HL-60 (cell line): ENCODE data around the gene FCN1.
A peak's percentile ranks its signal among the peaks of the same experiment; 100 is the strongest.

ENCODE experiments used
- DNase-seq, 2 experiments: peaks; one replicate each; pipeline ENCODE4 v3.0.0-alpha.2; 2010 to 2020; ENCODE audit warnings: low read depth in 1 of 2, low spot score in 1 of 2
- H3K27ac ChIP-seq: fragments of 250-450 bp; sonication (Bioruptor Pico); replicated peaks from 2 replicates; pipeline ENCODE4 v1.5.1; 2020; ENCODE audit warnings: mild to moderate bottlenecking, moderate library complexity
- H3K27me3 ChIP-seq: fragments of 250-450 bp; sonication (Bioruptor Pico); 2 replicates; pipeline ENCODE4 v1.5.1; 2021; ENCODE audit warnings: mild to moderate bottlenecking, moderate library complexity; ENCODE audit not compliant: insufficient read depth, poor library complexity, severe bottlenecking
- H3K4me3 ChIP-seq: replicated peaks from 2 replicates; pipeline ENCODE4 v1.5.1; 2011; ENCODE audit warnings: mild to moderate bottlenecking, control low read depth, low read length; ENCODE audit not compliant: insufficient read depth
- GABPA ChIP-seq: IDR thresholded peaks from 2 replicates; pipeline ENCODE4 v1.6.1; 2012; ENCODE audit warnings: low read depth
- POLR2AphosphoS5 ChIP-seq: IDR thresholded peaks from 2 replicates; pipeline ENCODE4 v1.6.1; 2012; ENCODE audit warnings: low read depth
- SPI1 ChIP-seq: IDR thresholded peaks from 2 replicates; pipeline ENCODE4 v1.6.1; 2012; ENCODE audit warnings: low read depth, mild to moderate bottlenecking, borderline replicate concordance
- TF ChIP-seq, protein P1 (sequence below): IDR thresholded peaks from 2 replicates; pipeline ENCODE4 v1.6.1; 2012; ENCODE audit warnings: low read depth; ENCODE audit not compliant: insufficient replicate concordance
- TF ChIP-seq, protein P2 (sequence below): IDR thresholded peaks from one replicate; pipeline ENCODE4 v1.5.1; 2011; ENCODE audit warnings: low read length, control low read depth, inconsistent platforms; ENCODE audit not compliant: insufficient read depth

FCN1 gene

DNA sequence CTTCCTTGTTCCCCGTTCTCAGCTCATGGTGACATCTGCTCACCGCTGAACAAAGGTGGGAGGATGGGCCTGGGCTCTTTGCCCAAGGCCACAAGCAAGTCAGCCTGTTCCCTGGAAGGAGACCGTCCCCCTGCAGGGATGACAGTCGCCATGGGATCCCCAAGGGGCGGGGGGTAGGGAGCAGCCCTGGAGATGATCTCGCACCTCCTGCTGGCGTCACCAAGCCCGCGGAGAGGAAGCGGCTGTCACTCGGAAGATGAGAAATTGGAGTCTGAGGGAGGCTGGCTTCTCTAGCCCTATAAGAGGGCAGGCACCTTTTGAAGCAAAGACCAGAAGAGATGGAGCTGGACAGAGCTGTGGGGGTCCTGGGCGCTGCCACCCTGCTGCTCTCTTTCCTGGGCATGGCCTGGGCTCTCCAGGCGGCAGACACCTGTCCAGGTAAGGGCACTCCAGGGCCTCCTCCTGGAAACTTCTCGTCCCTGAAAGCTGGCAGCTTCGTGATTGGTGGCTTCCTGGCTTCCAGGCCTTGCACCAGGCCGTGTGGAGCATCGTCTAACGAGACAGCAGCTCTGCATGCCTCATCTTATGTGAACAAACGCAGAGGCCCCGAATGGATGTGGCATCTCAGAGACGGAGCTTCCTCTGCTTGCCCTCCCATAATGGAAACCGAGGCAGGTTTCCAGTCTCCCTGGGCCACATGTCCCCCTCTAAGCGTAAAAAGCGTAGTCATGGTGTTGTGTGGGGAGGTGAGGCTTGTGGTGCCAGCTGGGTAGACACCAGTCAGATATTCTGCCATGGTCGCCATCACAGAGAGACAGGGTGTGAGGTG lies 37.0 kb downstream of the FCN1 start, which contains the start of gene FCN2:
Gene FCN2 (plus strand): TSS at position 327 of the 829 bp plus-strand sequence. CDS start 12 bp downstream, at position 339.
- Histone ChIP-seq H3K4me3 (no peak within 1 kb of the TSS), H3K27me3 (no peaks in the 10 kb centered on the region), H3K27ac (no peak within 1 kb of the TSS)
- TF ChIP-seq POLR2AphosphoS5 (no peak), SPI1 (no peak), GABPA (no peak)
- TF ChIP-seq, protein P1, sequence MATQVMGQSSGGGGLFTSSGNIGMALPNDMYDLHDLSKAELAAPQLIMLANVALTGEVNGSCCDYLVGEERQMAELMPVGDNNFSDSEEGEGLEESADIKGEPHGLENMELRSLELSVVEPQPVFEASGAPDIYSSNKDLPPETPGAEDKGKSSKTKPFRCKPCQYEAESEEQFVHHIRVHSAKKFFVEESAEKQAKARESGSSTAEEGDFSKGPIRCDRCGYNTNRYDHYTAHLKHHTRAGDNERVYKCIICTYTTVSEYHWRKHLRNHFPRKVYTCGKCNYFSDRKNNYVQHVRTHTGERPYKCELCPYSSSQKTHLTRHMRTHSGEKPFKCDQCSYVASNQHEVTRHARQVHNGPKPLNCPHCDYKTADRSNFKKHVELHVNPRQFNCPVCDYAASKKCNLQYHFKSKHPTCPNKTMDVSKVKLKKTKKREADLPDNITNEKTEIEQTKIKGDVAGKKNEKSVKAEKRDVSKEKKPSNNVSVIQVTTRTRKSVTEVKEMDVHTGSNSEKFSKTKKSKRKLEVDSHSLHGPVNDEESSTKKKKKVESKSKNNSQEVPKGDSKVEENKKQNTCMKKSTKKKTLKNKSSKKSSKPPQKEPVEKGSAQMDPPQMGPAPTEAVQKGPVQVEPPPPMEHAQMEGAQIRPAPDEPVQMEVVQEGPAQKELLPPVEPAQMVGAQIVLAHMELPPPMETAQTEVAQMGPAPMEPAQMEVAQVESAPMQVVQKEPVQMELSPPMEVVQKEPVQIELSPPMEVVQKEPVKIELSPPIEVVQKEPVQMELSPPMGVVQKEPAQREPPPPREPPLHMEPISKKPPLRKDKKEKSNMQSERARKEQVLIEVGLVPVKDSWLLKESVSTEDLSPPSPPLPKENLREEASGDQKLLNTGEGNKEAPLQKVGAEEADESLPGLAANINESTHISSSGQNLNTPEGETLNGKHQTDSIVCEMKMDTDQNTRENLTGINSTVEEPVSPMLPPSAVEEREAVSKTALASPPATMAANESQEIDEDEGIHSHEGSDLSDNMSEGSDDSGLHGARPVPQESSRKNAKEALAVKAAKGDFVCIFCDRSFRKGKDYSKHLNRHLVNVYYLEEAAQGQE = no peak
- TF ChIP-seq, protein P2, sequence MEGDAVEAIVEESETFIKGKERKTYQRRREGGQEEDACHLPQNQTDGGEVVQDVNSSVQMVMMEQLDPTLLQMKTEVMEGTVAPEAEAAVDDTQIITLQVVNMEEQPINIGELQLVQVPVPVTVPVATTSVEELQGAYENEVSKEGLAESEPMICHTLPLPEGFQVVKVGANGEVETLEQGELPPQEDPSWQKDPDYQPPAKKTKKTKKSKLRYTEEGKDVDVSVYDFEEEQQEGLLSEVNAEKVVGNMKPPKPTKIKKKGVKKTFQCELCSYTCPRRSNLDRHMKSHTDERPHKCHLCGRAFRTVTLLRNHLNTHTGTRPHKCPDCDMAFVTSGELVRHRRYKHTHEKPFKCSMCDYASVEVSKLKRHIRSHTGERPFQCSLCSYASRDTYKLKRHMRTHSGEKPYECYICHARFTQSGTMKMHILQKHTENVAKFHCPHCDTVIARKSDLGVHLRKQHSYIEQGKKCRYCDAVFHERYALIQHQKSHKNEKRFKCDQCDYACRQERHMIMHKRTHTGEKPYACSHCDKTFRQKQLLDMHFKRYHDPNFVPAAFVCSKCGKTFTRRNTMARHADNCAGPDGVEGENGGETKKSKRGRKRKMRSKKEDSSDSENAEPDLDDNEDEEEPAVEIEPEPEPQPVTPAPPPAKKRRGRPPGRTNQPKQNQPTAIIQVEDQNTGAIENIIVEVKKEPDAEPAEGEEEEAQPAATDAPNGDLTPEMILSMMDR = no peak
- no peak for DNase-seq

DNA sequence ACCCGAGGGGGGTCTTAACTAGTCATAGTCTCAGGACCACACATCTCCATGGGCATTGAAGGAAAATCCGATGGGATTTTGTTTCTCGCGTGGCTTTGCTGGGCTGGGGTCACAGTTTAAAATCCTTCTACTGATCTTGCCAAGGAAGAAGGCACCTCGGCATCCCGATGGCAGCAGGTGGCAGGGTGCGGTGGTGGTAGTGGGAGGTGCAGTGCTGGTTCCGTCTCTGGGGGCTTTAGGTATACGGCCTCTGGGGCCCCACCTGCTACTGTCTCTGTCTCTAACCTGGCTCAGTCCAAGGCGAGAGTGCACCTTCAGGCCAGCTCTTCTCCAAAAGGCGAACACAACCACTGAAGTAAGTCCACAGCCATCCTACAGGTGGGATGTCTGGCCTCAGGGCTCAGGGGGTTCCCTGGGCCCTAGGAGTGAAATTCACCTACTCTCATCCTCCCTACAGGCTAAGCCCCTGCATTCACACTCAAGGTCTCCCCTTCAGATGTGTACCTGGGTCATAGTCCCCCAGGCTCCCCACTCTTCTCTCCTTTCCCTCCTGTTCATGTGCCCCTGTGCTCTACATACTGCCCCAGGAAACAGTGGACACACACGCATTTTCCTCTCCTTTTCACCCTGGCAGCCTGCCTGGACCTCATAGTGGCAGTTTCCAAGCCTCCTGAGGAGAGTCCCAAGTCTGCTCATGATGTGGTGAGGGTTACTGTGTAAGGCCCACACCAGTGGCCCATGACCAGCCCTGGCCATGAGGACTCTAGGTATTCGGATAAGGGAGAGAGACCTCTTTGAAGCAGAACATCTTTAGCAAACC lies 37.8 kb downstream of the FCN1 start:
- Histone ChIP-seq H3K4me3 (no peak overlapping the region), H3K27me3 (no peaks in the 10 kb centered on the region), H3K27ac (no peak overlapping the region)
- no peak for DNase-seq
- TF ChIP-seq, protein P1 = no peak
- TF ChIP-seq SPI1 (no peak), GABPA (no peak), POLR2AphosphoS5 (no peak)
- TF ChIP-seq, protein P2 = no peak

DNA sequence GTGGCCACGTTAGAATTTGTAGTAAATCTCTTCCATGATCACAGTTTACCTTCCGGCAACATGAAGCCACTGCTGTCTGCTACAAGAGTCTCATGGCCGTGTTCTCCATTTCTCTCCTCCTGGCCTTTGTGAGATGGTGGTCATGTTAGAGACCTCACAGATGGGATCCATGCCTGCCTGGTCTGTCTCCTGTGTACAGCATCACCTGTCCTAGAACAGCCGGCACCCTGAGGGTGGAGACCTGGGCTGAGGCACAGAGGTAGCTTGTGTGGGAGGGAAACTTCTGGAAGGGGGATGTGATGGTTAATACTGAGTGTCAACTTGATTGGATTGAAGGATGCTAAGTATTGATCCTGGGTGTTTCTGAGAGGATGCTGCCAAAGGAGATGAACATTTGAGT lies 40.2 kb downstream of the FCN1 start:
- no peak overlapping the region for H3K27ac ChIP-seq
- DNase-seq = no peak
- no peak overlapping the region for H3K4me3 ChIP-seq
- H3K27me3 ChIP-seq = no peaks in the 10 kb centered on the region
- TF ChIP-seq SPI1 (no peak), POLR2AphosphoS5 (no peak)

DNA sequence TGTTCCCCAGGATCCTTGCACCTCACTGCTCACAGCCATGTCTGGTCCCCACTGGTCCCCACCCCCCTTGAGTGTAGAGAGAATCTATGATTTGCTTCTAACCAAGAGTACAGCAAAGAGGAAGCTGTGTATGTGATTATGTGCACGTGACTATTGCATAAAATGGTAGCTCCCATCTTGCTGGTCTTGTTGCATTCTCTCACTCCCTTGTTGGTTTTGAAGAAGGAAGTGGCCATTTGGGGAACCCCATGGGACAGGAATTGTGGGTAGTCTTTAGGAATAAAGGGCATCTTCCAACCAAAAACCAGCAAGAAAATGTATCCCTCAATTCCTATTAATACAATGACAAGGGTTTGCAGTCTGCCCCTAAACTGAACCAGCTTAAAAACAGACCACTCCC lies 42.3 kb downstream of the FCN1 start:
- TF ChIP-seq, protein P1 = no peak
- TF ChIP-seq SPI1 = peak; percentile 84
- Histone ChIP-seq H3K4me3 (no peak overlapping the region), H3K27ac (no peak overlapping the region), H3K27me3 (no peaks in the 10 kb centered on the region)
- peak in 1 of 2 experiments; percentile 66 for DNase-seq
